ENCODE measurements around the gene POLR2H. TPM values are rescaled to one million over a fixed set of nuclear protein-coding genes. Genes with fewer than 3 reads are reported as not detected.

Gene POLR2H
- total RNA-seq, 1 experiment from 2014 or later: 133 TPM

DNA sequence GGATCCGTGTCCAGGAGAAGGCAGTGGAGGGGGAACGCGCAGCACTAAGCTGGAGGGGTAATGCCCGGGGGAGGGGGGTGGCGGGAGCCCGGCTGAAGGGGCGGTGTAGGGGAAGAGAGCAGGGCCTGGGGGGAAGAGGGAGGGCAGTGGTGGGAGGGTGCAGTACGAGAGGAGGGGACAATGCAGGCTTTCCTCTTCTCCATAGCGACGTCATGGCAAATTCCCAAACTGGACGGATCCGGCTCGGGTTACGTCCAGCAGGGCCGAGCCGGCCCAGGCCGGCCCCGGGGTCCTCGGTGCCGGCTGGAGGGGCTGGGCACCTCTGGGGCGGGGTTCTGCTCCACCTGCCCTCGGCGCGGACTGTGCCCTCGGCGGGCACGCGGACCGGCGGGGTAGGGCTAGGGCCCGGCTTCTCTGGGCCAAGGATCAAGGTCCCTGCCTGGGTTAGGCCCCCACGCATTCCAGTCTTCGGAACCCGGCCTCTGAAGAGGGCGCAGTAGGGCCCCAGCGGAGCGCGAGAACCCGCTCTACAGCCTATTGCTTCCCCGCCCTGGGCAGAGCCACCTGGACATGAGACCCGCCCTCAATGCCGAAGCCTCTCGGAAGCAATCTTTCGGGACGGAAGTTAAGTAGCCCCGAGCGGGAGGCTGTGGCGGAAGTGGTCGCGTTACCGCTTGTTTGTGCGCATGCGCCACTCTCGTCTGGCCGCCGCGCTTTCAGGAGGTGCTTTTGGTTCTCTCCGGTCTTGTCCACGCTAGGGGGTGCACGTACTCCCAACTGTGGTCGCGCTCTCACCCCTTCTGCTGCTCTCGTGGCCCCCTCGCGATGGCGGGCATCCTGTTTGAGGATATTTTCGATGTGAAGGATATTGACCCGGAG, 1.4 kb downstream of the POLR2H start (continued):
- TF ChIP-seq JAZF1 (CRISPR knock-in tag; IDR thresholded peaks at IDR 0.05) (no peak), NR1H2 (CRISPR knock-in tag; IDR thresholded peaks at IDR 0.05) (no peak), TCF7 (CRISPR knock-in tag; IDR thresholded peaks at IDR 0.05; ENCODE audit: low read depth) (no peak), ZBTB21 (CRISPR knock-in tag; IDR thresholded peaks at IDR 0.05; ENCODE audit: borderline replicate concordance) (no peak), KAT7 (CRISPR knock-in tag; IDR thresholded peaks at IDR 0.05; ENCODE audit: borderline replicate concordance) (0 out of 2 replicates have a peak, but pooled peaks have one; percentile 18), JUN (CRISPR knock-in tag; IDR thresholded peaks at IDR 0.05) (no peak), GABPB1 (CRISPR knock-in tag; IDR thresholded peaks at IDR 0.05) (no peak), ZNF263 (CRISPR knock-in tag; IDR thresholded peaks at IDR 0.05; ENCODE audit: low read depth) (peak; percentile 54; the same call in 1 of the 2 replicates), SP1 (CRISPR knock-in tag; conservative IDR thresholded peaks at IDR 0.05) (peak; percentile 44; the same call in 1 of the 2 replicates), CREM (CRISPR knock-in tag; IDR thresholded peaks at IDR 0.05) (peak; percentile 64; the same call in 1 of the 2 replicates), TP53 (CRISPR knock-in tag; IDR thresholded peaks at IDR 0.05) (no peak), NFYB (CRISPR knock-in tag; conservative IDR thresholded peaks at IDR 0.05; ENCODE audit: low read depth) (no peak), SMAD3 (CRISPR knock-in tag; IDR thresholded peaks at IDR 0.05; ENCODE audit: borderline replicate concordance) (no peak), ZNF121 (CRISPR knock-in tag; IDR thresholded peaks at IDR 0.05) (peak; percentile 22; the same call in 1 of the 2 replicates), ZNF219 (CRISPR knock-in tag; IDR thresholded peaks at IDR 0.05; ENCODE audit: borderline replicate concordance) (no peak), ZNF671 (CRISPR knock-in tag; IDR thresholded peaks at IDR 0.05) (no peak), ZNF138 (CRISPR knock-in tag; conservative IDR thresholded peaks at IDR 0.05) (no peak), SMAD4 (CRISPR knock-in tag; IDR thresholded peaks at IDR 0.05) (no peak; the same call in 1 of the 2 replicates)
- TF ChIP-seq, protein P1, sequence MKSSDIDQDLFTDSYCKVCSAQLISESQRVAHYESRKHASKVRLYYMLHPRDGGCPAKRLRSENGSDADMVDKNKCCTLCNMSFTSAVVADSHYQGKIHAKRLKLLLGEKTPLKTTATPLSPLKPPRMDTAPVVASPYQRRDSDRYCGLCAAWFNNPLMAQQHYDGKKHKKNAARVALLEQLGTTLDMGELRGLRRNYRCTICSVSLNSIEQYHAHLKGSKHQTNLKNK (CRISPR knock-in tag; IDR thresholded peaks at IDR 0.05): no peak; the same call in 1 of the 2 replicates
- TF ChIP-seq, protein P2, sequence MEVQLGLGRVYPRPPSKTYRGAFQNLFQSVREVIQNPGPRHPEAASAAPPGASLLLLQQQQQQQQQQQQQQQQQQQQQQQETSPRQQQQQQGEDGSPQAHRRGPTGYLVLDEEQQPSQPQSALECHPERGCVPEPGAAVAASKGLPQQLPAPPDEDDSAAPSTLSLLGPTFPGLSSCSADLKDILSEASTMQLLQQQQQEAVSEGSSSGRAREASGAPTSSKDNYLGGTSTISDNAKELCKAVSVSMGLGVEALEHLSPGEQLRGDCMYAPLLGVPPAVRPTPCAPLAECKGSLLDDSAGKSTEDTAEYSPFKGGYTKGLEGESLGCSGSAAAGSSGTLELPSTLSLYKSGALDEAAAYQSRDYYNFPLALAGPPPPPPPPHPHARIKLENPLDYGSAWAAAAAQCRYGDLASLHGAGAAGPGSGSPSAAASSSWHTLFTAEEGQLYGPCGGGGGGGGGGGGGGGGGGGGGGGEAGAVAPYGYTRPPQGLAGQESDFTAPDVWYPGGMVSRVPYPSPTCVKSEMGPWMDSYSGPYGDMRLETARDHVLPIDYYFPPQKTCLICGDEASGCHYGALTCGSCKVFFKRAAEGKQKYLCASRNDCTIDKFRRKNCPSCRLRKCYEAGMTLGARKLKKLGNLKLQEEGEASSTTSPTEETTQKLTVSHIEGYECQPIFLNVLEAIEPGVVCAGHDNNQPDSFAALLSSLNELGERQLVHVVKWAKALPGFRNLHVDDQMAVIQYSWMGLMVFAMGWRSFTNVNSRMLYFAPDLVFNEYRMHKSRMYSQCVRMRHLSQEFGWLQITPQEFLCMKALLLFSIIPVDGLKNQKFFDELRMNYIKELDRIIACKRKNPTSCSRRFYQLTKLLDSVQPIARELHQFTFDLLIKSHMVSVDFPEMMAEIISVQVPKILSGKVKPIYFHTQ (CRISPR knock-in tag; IDR thresholded peaks at IDR 0.05): no peak
- TF ChIP-seq, protein P3, sequence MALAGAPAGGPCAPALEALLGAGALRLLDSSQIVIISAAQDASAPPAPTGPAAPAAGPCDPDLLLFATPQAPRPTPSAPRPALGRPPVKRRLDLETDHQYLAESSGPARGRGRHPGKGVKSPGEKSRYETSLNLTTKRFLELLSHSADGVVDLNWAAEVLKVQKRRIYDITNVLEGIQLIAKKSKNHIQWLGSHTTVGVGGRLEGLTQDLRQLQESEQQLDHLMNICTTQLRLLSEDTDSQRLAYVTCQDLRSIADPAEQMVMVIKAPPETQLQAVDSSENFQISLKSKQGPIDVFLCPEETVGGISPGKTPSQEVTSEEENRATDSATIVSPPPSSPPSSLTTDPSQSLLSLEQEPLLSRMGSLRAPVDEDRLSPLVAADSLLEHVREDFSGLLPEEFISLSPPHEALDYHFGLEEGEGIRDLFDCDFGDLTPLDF (CRISPR knock-in tag; IDR thresholded peaks at IDR 0.05): no peak
- TF ChIP-seq, protein P4, sequence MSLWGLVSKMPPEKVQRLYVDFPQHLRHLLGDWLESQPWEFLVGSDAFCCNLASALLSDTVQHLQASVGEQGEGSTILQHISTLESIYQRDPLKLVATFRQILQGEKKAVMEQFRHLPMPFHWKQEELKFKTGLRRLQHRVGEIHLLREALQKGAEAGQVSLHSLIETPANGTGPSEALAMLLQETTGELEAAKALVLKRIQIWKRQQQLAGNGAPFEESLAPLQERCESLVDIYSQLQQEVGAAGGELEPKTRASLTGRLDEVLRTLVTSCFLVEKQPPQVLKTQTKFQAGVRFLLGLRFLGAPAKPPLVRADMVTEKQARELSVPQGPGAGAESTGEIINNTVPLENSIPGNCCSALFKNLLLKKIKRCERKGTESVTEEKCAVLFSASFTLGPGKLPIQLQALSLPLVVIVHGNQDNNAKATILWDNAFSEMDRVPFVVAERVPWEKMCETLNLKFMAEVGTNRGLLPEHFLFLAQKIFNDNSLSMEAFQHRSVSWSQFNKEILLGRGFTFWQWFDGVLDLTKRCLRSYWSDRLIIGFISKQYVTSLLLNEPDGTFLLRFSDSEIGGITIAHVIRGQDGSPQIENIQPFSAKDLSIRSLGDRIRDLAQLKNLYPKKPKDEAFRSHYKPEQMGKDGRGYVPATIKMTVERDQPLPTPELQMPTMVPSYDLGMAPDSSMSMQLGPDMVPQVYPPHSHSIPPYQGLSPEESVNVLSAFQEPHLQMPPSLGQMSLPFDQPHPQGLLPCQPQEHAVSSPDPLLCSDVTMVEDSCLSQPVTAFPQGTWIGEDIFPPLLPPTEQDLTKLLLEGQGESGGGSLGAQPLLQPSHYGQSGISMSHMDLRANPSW (CRISPR knock-in tag; conservative IDR thresholded peaks at IDR 0.05; ENCODE audit: low read depth): no peak
- TF ChIP-seq, protein P5, sequence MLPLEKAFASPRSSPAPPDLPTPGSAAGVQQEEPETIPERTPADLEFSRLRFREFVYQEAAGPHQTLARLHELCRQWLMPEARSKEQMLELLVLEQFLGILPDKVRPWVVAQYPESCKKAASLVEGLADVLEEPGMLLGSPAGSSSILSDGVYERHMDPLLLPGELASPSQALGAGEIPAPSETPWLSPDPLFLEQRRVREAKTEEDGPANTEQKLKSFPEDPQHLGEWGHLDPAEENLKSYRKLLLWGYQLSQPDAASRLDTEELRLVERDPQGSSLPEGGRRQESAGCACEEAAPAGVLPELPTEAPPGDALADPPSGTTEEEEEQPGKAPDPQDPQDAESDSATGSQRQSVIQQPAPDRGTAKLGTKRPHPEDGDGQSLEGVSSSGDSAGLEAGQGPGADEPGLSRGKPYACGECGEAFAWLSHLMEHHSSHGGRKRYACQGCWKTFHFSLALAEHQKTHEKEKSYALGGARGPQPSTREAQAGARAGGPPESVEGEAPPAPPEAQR (CRISPR knock-in tag; IDR thresholded peaks at IDR 0.05): no peak
- TF ChIP-seq, protein P6, sequence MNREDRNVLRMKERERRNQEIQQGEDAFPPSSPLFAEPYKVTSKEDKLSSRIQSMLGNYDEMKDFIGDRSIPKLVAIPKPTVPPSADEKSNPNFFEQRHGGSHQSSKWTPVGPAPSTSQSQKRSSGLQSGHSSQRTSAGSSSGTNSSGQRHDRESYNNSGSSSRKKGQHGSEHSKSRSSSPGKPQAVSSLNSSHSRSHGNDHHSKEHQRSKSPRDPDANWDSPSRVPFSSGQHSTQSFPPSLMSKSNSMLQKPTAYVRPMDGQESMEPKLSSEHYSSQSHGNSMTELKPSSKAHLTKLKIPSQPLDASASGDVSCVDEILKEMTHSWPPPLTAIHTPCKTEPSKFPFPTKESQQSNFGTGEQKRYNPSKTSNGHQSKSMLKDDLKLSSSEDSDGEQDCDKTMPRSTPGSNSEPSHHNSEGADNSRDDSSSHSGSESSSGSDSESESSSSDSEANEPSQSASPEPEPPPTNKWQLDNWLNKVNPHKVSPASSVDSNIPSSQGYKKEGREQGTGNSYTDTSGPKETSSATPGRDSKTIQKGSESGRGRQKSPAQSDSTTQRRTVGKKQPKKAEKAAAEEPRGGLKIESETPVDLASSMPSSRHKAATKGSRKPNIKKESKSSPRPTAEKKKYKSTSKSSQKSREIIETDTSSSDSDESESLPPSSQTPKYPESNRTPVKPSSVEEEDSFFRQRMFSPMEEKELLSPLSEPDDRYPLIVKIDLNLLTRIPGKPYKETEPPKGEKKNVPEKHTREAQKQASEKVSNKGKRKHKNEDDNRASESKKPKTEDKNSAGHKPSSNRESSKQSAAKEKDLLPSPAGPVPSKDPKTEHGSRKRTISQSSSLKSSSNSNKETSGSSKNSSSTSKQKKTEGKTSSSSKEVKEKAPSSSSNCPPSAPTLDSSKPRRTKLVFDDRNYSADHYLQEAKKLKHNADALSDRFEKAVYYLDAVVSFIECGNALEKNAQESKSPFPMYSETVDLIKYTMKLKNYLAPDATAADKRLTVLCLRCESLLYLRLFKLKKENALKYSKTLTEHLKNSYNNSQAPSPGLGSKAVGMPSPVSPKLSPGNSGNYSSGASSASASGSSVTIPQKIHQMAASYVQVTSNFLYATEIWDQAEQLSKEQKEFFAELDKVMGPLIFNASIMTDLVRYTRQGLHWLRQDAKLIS (CRISPR knock-in tag; IDR thresholded peaks at IDR 0.05; ENCODE audit: borderline replicate concordance): no peak
- TF ChIP-seq, protein P7, sequence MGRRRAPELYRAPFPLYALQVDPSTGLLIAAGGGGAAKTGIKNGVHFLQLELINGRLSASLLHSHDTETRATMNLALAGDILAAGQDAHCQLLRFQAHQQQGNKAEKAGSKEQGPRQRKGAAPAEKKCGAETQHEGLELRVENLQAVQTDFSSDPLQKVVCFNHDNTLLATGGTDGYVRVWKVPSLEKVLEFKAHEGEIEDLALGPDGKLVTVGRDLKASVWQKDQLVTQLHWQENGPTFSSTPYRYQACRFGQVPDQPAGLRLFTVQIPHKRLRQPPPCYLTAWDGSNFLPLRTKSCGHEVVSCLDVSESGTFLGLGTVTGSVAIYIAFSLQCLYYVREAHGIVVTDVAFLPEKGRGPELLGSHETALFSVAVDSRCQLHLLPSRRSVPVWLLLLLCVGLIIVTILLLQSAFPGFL (CRISPR knock-in tag; IDR thresholded peaks at IDR 0.05; ENCODE audit: borderline replicate concordance): no peak

Data from WTC11 (cell line).